AG09309 (cell line): ENCODE data around the gene PRM3.

Experiments
- DNase-seq: peaks from one replicate; pipeline ENCODE4 v3.0.0-alpha.2; 2010; ENCODE audit warnings: low read depth
- H3K4me3 ChIP-seq: 2 replicates; pipeline ENCODE4 v1.5.1; 2011; ENCODE audit warnings: mild to moderate bottlenecking, low read depth, low read length, moderate library complexity; ENCODE audit not compliant: control insufficient read depth
- CTCF ChIP-seq: IDR thresholded peaks from 2 replicates; pipeline ENCODE4 v1.5.1; 2011; ENCODE audit warnings: mild to moderate bottlenecking, low read depth, low read length, inconsistent platforms; ENCODE audit not compliant: insufficient read depth, control insufficient read depth; ENCODE audit errors: missing control alignments

The PRM3 gene

DNA sequence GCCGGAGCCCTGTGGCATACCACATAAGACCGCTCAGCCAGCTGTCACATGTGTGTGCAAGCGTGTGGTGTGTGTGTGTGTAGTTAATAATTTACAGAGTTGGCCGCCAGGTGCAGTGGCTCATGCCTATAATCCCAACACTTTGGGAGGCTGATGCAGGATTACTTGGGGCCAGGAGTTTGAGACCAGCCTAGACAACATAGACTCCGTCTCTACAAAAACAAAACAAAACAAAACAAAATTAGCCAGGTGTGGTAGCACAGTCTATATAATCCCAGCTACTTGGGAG, 37.8 kb downstream of the PRM3 start:
- DNase-seq: no peak
- TF ChIP-seq CTCF: no peak
- no peak overlapping the region for H3K4me3 ChIP-seq

- DNase-seq: no peak
- H3K4me3 ChIP-seq: no peak overlapping the region
Measured at GRCh38 chr16:11234884-11235702, 38.3 kb downstream of the PRM3 start.

DNA sequence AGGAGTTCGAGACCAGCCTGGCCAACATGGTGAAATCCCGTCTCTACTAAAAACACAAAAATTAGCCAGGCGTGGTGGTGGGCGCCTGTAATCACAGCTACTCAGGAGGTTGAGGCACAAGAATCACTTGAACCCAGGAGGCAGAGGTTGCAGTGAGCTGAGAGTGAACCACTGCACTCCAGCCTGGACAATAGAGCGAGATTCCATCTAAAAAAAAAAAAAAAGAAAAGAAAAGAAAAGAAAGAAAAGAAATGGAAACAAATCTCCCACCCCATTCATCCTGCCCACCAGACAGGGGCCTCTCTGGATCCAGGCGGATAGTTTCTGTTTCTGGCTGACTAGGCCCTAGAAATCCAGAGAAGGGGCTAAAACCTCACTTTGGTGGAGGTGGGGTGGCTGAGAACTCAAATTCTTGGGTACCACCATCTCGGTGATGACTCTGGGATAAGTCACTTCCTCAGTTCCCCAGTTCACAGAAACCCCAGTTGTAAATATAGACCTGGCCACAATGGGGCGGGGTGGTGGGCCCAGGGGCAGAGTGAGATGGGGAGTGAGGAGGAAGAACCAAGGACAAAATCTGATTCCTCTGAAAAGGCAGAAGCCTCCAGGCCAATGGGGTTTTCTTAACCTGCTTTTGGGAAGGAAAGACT, 39.6 kb downstream of the PRM3 start:
- H3K4me3 ChIP-seq: no peak overlapping the region
- TF ChIP-seq CTCF: no peak
- no peak for DNase-seq

More at GRCh38 chr16:11234884-11235702, 38.3 kb downstream of the PRM3 start:
- TF ChIP-seq CTCF: no peak

- no peak overlapping the region for H3K4me3 ChIP-seq
- DNase-seq: no peak
Measured at GRCh38 chr16:11232852-11233726, 40.3 kb downstream of the PRM3 start.

GRCh38 chr16:11232302-11232851, 41.1 kb downstream of the PRM3 start:
- DNase-seq: no peak
- TF ChIP-seq CTCF: no peak
- no peak overlapping the region for H3K4me3 ChIP-seq

More at GRCh38 chr16:11232852-11233726, 40.3 kb downstream of the PRM3 start:
- TF ChIP-seq CTCF: no peak

- H3K4me3 ChIP-seq: no peak overlapping the region
- no peak for TF ChIP-seq CTCF
- DNase-seq: no peak
Measured at GRCh38 chr16:11231367-11231970, 42.0 kb downstream of the PRM3 start.
